Left cardiac atrium (tissue), 4 donors: ENCODE data around the gene TSFM. TPM values are rescaled to one million over a fixed set of nuclear protein-coding genes. Genes with fewer than 3 reads are reported as not detected.
"Not testable (repeated sequence)": the region's sequence is repeated elsewhere in the genome, so short reads cannot be mapped to it uniquely, and the experiment has no call there.

Source experiments
- ATAC-seq, 2 donors: fragments of 200-7000 bp; cut with Tn5 transposase; one replicate each; pipeline ENCODE4 v1.9.1; 2020; ENCODE audit warnings: mild to moderate bottlenecking in 2 of 2, moderate library complexity in 2 of 2
- DNase-seq: peaks from one replicate; pipeline ENCODE4 v3.0.0-alpha.2; 2020
- intact Hi-C, 2 donors: fragments of 100-400 bp; cut with DNase I; formaldehyde crosslinking; loops; one replicate each; pipeline versions ENCODE4 v1.14.1 to v1.15.1; 2022 to 2023
- total RNA-seq, 2 donors: library from RNA; stranded (reverse); fragmentation: NEBNext Ultra II Directional; extraction: Animal tissue kit (Norgen Biotek cat#: 25700); gene quantifications; one replicate each; pipeline ENCODE4 v1.2.1, GENCODE V29; 2021
- donor health status: DM: no; HTN: yes; CAD: no.
- donor health status: DM: no; HTN: yes; CAD: no; lungs with severe emphysema.
- donor health status: DM: yes; HTN: yes; CAD: no.
- donor health status: Dilated cardiomyopathy.

The TSFM gene
- total RNA-seq, 2 donors from 2014 or later = 29.2 to 38.1 TPM

GRCh38 chr12:57807285-57807684 lies 24.7 kb downstream of the TSFM start:
- ATAC-seq (no peak), DNase-seq (no peak)
- intact Hi-C loops = no loop called here

- ATAC-seq (no peak), DNase-seq (no peak)
- intact Hi-C loops = no loop called here
These were observed 25.8 kb downstream of the TSFM start for GRCh38 chr12:57808351-57808750.

- intact Hi-C loops = no loop called here
- DNase-seq (no peak), ATAC-seq (no peak)
These were observed 26.8 kb downstream of the TSFM start for GRCh38 chr12:57809425-57809824.

GRCh38 chr12:57810450-57810849 lies 27.9 kb downstream of the TSFM start:
- ATAC-seq (peak in 1 of 2 donors; percentile 33), DNase-seq (no peak)
- intact Hi-C loops = no loop called here

- DNase-seq (no peak), ATAC-seq (no peak)
- intact Hi-C loops = no loop called here
These were observed 28.6 kb downstream of the TSFM start for GRCh38 chr12:57811028-57811755.

GRCh38 chr12:57813111-57813970 lies 30.8 kb downstream of the TSFM start:
- ATAC-seq (peak in 1 of 2 donors; percentile 4), DNase-seq (no peak)
- intact Hi-C loops = no loop called here

- DNase-seq = peak; percentile 58
- ATAC-seq = peak; percentile 48 to 57
- intact Hi-C loops = no loop called here
These were observed 31.6 kb downstream of the TSFM start for GRCh38 chr12:57813971-57814772.

- DNase-seq (no peak), ATAC-seq (no peak)
These were observed 32.8 kb downstream of the TSFM start for GRCh38 chr12:57815177-57816000.

GRCh38 chr12:57816001-57816854 lies 33.6 kb downstream of the TSFM start:
- intact Hi-C loops = no loop called here
- DNase-seq (no peak), ATAC-seq (peak in 1 of 2 donors; percentile 2)

More at GRCh38 chr12:57815177-57816000, 32.8 kb downstream of the TSFM start:
- intact Hi-C loops = no loop called here

GRCh38 chr12:57816855-57817151 lies 34.2 kb downstream of the TSFM start:
- peak; percentile 56 to 70 for ATAC-seq
- DNase-seq = peak; percentile 69
- intact Hi-C loops = no loop called here

- DNase-seq (no peak), ATAC-seq (peak; percentile 12 to 13)
- intact Hi-C loops = no loop called here
These were observed 34.8 kb downstream of the TSFM start for GRCh38 chr12:57817261-57817989.

- ATAC-seq, DNase-seq, intact Hi-C loops: not testable (repeated sequence)
These were observed 35.4 kb downstream of the TSFM start for GRCh38 chr12:57817990-57818331.

GRCh38 chr12:57820119-57820518 lies 37.5 kb downstream of the TSFM start:
- ATAC-seq, intact Hi-C loops, DNase-seq: not testable (repeated sequence)

- ATAC-seq, intact Hi-C loops, DNase-seq: not testable (repeated sequence)
These were observed 38.4 kb downstream of the TSFM start for GRCh38 chr12:57821015-57821414.

GRCh38 chr12:57821474-57822214 lies 39.1 kb downstream of the TSFM start:
- no peak for DNase-seq
- intact Hi-C loops = no loop called here
- ATAC-seq = no peak

GRCh38 chr12:57822392-57823130 lies 40.0 kb downstream of the TSFM start:
- DNase-seq = no peak
- intact Hi-C loops = no loop called here
- ATAC-seq = peak in 1 of 2 donors; percentile 3
